H1 (cell line): ENCODE data around the gene SLFN5.

ENCODE experiments used
- CTCF ChIP-seq, 3 experiments: IDR thresholded peaks; 1 replicate in 2 of 3; 2 replicates in 1 of 3; pipeline versions ENCODE4 v1.5.1 to v1.6.1; 2011; ENCODE audit warnings: low read length in 3 of 3, mild to moderate bottlenecking in 3 of 3, inconsistent platforms in 2 of 3, low read depth in 1 of 3, moderate library complexity in 1 of 3; ENCODE audit not compliant: insufficient read depth in 1 of 3; ENCODE audit errors: control extremely low read depth in 1 of 3
- PHF8 ChIP-seq: fragments of 200-600 bp; sonication (generic); conservative IDR thresholded peaks from 2 replicates; pipeline ENCODE4 v1.7.1; 2012; ENCODE audit warnings: low read depth, mild to moderate bottlenecking, inconsistent platforms, low read length, moderate library complexity

DNA sequence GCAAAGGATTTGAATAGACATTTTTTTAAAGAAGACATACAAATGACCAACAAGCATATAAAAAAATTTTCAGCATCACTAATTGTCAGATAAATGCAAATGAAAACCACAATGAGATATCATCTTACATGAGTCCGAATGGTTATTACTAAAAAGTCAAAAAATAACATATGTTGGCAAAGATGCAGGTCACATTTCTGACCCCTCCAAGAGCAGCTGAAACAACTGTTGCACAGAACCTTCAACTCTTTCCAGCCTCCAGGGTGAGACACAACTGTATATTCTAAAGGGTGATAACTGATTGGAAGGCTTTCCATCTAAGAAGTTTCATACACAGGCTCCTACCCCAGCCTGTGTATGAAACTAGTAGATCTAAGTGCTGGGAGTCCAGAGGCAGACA is 51.9 kb downstream of the SLFN5 start:
- TF ChIP-seq CTCF (IDR thresholded peaks at IDR 0.05; ENCODE audit: control extremely low read depth in 1 of 3, insufficient read depth in 1 of 3, low read depth in 1 of 3, low read length in 3 of 3), result no peak
- no peak for TF ChIP-seq PHF8
